Gastrocnemius medialis (tissue), 4 donors: ENCODE results near the gene AGTRAP.

Source experiments
- CTCF ChIP-seq, 5 experiments: fragments of 450-650 bp in 3 of 5; fragments of 200-600 bp in 2 of 5; sonication (generic) in 2 of 5; IDR thresholded peaks in 4 of 5; conservative IDR thresholded peaks in 1 of 5; 1 replicate in 4 of 5; 2 replicates in 1 of 5; pipeline ENCODE4 v1.5.1; 2016 to 2019; ENCODE audit warnings: antibody characterized with exemption in 5 of 5, mild to moderate bottlenecking in 3 of 5, moderate library complexity in 3 of 5
- POLR2A ChIP-seq, 2 donors: fragments of 450-650 bp; IDR thresholded peaks; one replicate each; pipeline ENCODE4 v1.6.1; 2017; ENCODE audit warnings: antibody characterized with exemption in 2 of 2, mild to moderate bottlenecking in 2 of 2, moderate library complexity in 2 of 2

GRCh38 chr1:11779715-11780379 lies 43.9 kb downstream of the AGTRAP start:
- no peak for TF ChIP-seq CTCF (IDR thresholded peaks at IDR 0.05 in 4 of 5, conservative IDR thresholded peaks at IDR 0.05 in 1 of 5)
- no peak for TF ChIP-seq POLR2A (IDR thresholded peaks at IDR 0.05)
